Measurements from ENCODE around the gene PTPRS. TPM values are rescaled to one million over a fixed set of nuclear protein-coding genes. Genes with fewer than 3 reads are reported as not detected.
A peak's percentile ranks its signal among the peaks of the same experiment; 100 is the strongest.
"Not testable (repeated sequence)": the region's sequence is repeated elsewhere in the genome, so short reads cannot be mapped to it uniquely, and the experiment has no call there.

PTPRS gene
- 107 TPM for total RNA-seq
- long read RNA-seq, partial matches to known transcripts, result 35 of 55 reads
- long read RNA-seq, other reads (novel, unspliced or antisense), result 18 of 55 reads

- Histone ChIP-seq H3K36me3 (no peaks in the 10 kb centered on the region), H3K27ac (no peak within 1 kb of the TSS), H3K9me3 (no peaks in the 10 kb centered on the region), H3K4me1 (peaks cover 11% of the 10 kb centered on the region), H3K27me3 (ENCODE audit: low read depth) (peaks cover 51% of the 10 kb centered on the region), H3K4me3 (peak within 1 kb of the TSS; percentile 57)
- DNase-seq, result peak; percentile 69
- intact Hi-C loops (cut with DNase I), result no loop called here
- peak; percentile 80 to 81 for ATAC-seq
- TF ChIP-seq, protein P1, sequence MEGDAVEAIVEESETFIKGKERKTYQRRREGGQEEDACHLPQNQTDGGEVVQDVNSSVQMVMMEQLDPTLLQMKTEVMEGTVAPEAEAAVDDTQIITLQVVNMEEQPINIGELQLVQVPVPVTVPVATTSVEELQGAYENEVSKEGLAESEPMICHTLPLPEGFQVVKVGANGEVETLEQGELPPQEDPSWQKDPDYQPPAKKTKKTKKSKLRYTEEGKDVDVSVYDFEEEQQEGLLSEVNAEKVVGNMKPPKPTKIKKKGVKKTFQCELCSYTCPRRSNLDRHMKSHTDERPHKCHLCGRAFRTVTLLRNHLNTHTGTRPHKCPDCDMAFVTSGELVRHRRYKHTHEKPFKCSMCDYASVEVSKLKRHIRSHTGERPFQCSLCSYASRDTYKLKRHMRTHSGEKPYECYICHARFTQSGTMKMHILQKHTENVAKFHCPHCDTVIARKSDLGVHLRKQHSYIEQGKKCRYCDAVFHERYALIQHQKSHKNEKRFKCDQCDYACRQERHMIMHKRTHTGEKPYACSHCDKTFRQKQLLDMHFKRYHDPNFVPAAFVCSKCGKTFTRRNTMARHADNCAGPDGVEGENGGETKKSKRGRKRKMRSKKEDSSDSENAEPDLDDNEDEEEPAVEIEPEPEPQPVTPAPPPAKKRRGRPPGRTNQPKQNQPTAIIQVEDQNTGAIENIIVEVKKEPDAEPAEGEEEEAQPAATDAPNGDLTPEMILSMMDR (IDR thresholded peaks at IDR 0.05), result no peak
Measured at GRCh38 chr19:5340637-5341447, at the start of gene PTPRS. TSS of gene PTPRS (minus strand) at chr19:5340812. CDS start at chr19:5286140, 54,672 bp downstream.

- no peaks in the 10 kb centered on the region for H3K4me1 ChIP-seq
- intact Hi-C loops (cut with DNase I), result no loop called here
- H3K4me3 ChIP-seq, result no peak overlapping the region
- DNase-seq, result no peak
- TF ChIP-seq, protein P1 (IDR thresholded peaks at IDR 0.05), result no peak
- no peak for ATAC-seq
- H3K27ac ChIP-seq, result no peak overlapping the region
- H3K9me3 ChIP-seq, result no peaks in the 10 kb centered on the region
- no peaks in the 10 kb centered on the region for H3K36me3 ChIP-seq
- peaks cover 26% of the 10 kb centered on the region for H3K27me3 ChIP-seq (ENCODE audit: low read depth)
Measured at GRCh38 chr19:5389353-5389752, 48.7 kb upstream of the PTPRS start.

DNA sequence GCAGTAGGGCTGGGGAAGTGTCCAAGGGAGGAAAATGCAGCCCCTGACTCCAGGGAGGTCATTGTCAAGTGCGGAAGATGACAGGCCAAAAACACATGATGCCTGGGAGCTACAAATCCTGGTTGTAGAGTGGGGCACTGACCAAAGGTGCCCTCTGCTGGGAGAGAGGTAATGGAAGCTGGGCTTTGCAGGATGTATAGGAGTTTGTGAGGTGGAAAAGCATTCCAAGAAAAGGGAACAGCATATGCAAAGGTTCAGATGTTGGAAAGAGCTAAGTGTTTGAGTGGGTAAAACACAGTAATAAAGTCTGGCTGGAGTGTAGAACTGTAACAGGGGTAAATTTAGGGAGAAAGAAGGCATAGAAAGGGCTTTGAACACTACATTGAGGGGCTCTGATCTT lies 46.9 kb upstream of the PTPRS start:
- DNase-seq, result no peak
- ATAC-seq, result no peak
- peaks cover 7% of the 10 kb centered on the region for H3K27me3 ChIP-seq (ENCODE audit: low read depth)

GRCh38 chr19:5386841-5387240 lies 46.2 kb upstream of the PTPRS start:
- peaks cover 11% of the 10 kb centered on the region for H3K9me3 ChIP-seq
- H3K27ac ChIP-seq, result no peak overlapping the region
- H3K4me3 ChIP-seq, result no peak overlapping the region
- intact Hi-C loops (cut with DNase I), result no loop called here
- H3K27me3 ChIP-seq (ENCODE audit: low read depth), result peaks cover 4% of the 10 kb centered on the region
- H3K4me1 ChIP-seq, result no peaks in the 10 kb centered on the region
- TF ChIP-seq, protein P1 (IDR thresholded peaks at IDR 0.05), result no peak
- ATAC-seq, result no peak
- no peak for DNase-seq
- H3K36me3 ChIP-seq, result no peaks in the 10 kb centered on the region

More for the DNA sequence above, 46.9 kb upstream of the PTPRS start:
- Histone ChIP-seq H3K9me3 (peaks cover 6% of the 10 kb centered on the region), H3K36me3 (no peaks in the 10 kb centered on the region), H3K27ac (no peak overlapping the region), H3K4me3 (no peak overlapping the region), H3K4me1 (no peaks in the 10 kb centered on the region)
- TF ChIP-seq, protein P1 (IDR thresholded peaks at IDR 0.05), result no peak
- intact Hi-C loops (cut with DNase I), result no loop called here

DNA sequence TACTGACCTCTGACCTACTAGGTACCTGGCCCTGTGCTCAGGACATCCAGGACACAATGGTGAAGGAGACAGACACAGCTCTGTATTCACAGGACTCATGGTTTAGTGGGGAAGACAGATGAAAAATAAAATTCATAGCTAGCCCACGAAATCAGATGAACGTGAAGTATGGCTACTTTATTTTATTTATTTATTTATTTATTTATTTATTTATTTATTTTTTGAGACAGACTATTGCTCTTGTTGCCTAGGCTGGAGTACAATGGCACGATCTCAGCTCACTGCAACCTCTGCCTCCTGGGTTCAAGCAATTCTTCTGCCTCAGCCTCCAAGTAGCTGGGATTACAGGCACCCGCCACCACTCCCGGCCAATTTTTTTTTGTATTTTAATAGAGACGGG lies 40.6 kb upstream of the PTPRS start:
- peaks cover 17% of the 10 kb centered on the region for H3K9me3 ChIP-seq
- H3K4me1 ChIP-seq; DNase-seq; H3K4me3 ChIP-seq; H3K27me3 ChIP-seq (ENCODE audit: low read depth); H3K27ac ChIP-seq; ATAC-seq; intact Hi-C loops (cut with DNase I); H3K36me3 ChIP-seq: not testable (repeated sequence)

All from lower lobe of right lung (tissue), 2 donors.